PC-3 (cell line): ENCODE results near the gene TSNAXIP1.

Source experiments
- CTCF ChIP-seq: fragments of 300-600 bp; sonication (generic); conservative IDR thresholded peaks from 2 replicates; pipeline ENCODE4 v1.5.1; 2017; ENCODE audit warnings: antibody characterized with exemption, low read depth, mild to moderate bottlenecking, low read length
- EZH2 ChIP-seq: fragments of 300-600 bp; sonication (generic); IDR thresholded peaks from one replicate; pipeline ENCODE4 v1.6.1; 2017; ENCODE audit warnings: antibody characterized with exemption, mild to moderate bottlenecking, low read length; ENCODE audit not compliant: unreplicated experiment

- TF ChIP-seq CTCF (no peak), EZH2 (no peak)
These were observed 49.1 kb downstream of the TSNAXIP1 start for GRCh38 chr16:67855789-67856188.
